MCF 10A (cell line): ENCODE results near the gene SORCS1. TPM values are rescaled to one million over a fixed set of nuclear protein-coding genes. Genes with fewer than 3 reads are reported as not detected.

Source experiments
- BruUV-seq: library from RNA; stranded (reverse); fragments of 400-500 nt; replicated peaks from 2 replicates; lab custom pipeline; 2021; lab: Mats Ljungman, UMichigan
- CTCF ChIA-PET: fragments of 300-600 bp; sonication (Branson Sonifier 250); formaldehyde crosslinking; extraction: SDS; loops from one replicate; lab custom pipeline; 2021; ENCODE audit warnings: antibody characterized with exemption, inconsistent platforms; lab: Yijun Ruan, JAX
- POLR2A ChIA-PET: fragments of 300-600, 350-650 bp; sonication (Branson Sonifier 250); formaldehyde crosslinking; extraction: SDS; loops from one replicate; lab custom pipeline; 2020; ENCODE audit warnings: antibody characterized with exemption, inconsistent platforms; lab: Yijun Ruan, JAX
- DNase-seq: peaks from one replicate; pipeline ENCODE4 v3.0.0-alpha.2; 2018; ENCODE audit not compliant: unreplicated experiment
- H3K27ac Mint-ChIP-seq: one replicate; pipeline ENCODE4 v1.8.0; 2022; ENCODE audit warnings: mild to moderate bottlenecking, low read depth, mixed read lengths; ENCODE audit not compliant: unreplicated experiment
- H3K27me3 Mint-ChIP-seq: one replicate; pipeline ENCODE4 v1.8.0; 2022; ENCODE audit warnings: mixed read lengths; ENCODE audit not compliant: insufficient read depth, unreplicated experiment
- H3K36me3 Mint-ChIP-seq: one replicate; pipeline ENCODE4 v1.8.0; 2022; ENCODE audit warnings: mild to moderate bottlenecking, moderate library complexity, mixed read lengths; ENCODE audit not compliant: insufficient read depth, unreplicated experiment
- H3K4me1 Mint-ChIP-seq: one replicate; pipeline ENCODE4 v1.8.0; 2022; ENCODE audit warnings: mixed read lengths; ENCODE audit not compliant: insufficient read depth, unreplicated experiment
- H3K4me3 Mint-ChIP-seq: one replicate; pipeline ENCODE4 v1.8.0; 2022; ENCODE audit warnings: mild to moderate bottlenecking, moderate library complexity, mixed read lengths; ENCODE audit not compliant: unreplicated experiment
- H3K9me3 Mint-ChIP-seq: one replicate; pipeline ENCODE4 v1.8.0; 2022; ENCODE audit warnings: mixed read lengths; ENCODE audit not compliant: unreplicated experiment
- CTCF ChIP-seq: fragments of 200-600 bp; IDR thresholded peaks from one replicate; pipeline ENCODE4 v1.8.0; 2022; ENCODE audit warnings: antibody characterized with exemption, mild to moderate bottlenecking; ENCODE audit not compliant: unreplicated experiment
- intact Hi-C: fragments of 100-400 bp; cut with micrococcal nuclease; formaldehyde crosslinking; loops from 2 replicates; pipeline ENCODE4 v1.14.1; 2022
- total RNA-seq: library from RNA; stranded (reverse); gene quantifications from 2 replicates; pipeline ENCODE4 v1.2.3, GENCODE V29; 2022

Gene SORCS1
- total RNA-seq, 1 experiment from 2014 or later: 0.54 TPM

DNA sequence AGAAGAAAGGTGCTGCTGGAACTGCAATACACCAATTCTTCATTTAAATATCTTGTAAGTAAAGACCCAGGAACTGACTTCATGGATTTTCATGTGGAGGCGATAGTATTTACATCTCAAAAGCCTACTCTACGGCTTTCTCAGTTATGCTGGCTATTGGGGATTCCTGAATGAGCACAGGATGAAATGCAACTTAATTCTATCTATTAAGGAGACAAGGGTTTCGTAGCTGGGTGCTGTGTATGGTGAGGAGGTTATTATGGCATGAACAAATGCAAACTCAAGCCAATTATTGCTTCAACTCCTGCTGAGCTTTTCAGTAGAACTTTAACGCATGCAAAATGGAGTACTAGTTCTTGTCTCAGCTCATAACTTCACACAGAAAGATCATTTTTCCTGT is 251.2 kb downstream of the SORCS1 start:
- POLR2A ChIA-PET: no interaction called here
- TF ChIP-seq CTCF: no peak
- intact Hi-C loops: no loop called here
- no peak overlapping the region for H3K27ac Mint-ChIP-seq
- H3K4me1 Mint-ChIP-seq: no peaks in the 10 kb centered on the region
- H3K27me3 Mint-ChIP-seq: no peaks in the 10 kb centered on the region
- no peaks in the 10 kb centered on the region for H3K36me3 Mint-ChIP-seq
- H3K4me3 Mint-ChIP-seq: no peak overlapping the region
- no peak for DNase-seq
- CTCF ChIA-PET: interaction anchor here (0.6 to 1.6 kb wide), 2 partner anchors 12 to 447 kb away, joined by 3 to 4 read pairs; no protein-coding TSS in a partner anchor
- no peaks in the 10 kb centered on the region for H3K9me3 Mint-ChIP-seq
- BruUV-seq: no TSS peak

GRCh38 chr10:106911096-106911495 is 253.4 kb downstream of the SORCS1 start:
- ChIA-PET POLR2A (no interaction called here), CTCF (no interaction called here)
- H3K4me3 Mint-ChIP-seq: no peak overlapping the region
- no peaks in the 10 kb centered on the region for H3K9me3 Mint-ChIP-seq
- no peaks in the 10 kb centered on the region for H3K36me3 Mint-ChIP-seq
- no peak for TF ChIP-seq CTCF
- intact Hi-C loops: no loop called here
- H3K27ac Mint-ChIP-seq: no peak overlapping the region
- H3K27me3 Mint-ChIP-seq: no peaks in the 10 kb centered on the region
- DNase-seq: no peak
- H3K4me1 Mint-ChIP-seq: no peaks in the 10 kb centered on the region
- BruUV-seq: no TSS peak

DNA sequence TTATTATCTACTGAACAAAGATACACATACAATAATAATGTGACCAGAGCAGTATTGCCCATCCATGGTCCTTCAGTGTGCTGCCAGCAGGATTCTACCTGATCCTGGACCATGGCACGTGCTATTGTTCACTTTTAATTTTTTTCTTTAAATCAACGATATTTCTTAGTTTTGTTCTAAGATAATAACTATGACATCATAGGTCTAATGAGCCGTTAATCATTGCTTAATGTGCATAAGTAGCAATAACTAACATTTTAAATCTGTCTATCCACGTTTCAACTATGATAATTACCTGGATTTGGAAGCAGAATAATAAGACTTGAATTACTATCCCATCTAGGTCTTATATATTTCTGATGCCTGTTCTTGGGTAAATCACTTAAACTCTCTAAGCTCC is 253.8 kb downstream of the SORCS1 start:
- TF ChIP-seq CTCF: no peak
- intact Hi-C loops: no loop called here
- H3K9me3 Mint-ChIP-seq: no peaks in the 10 kb centered on the region
- no peaks in the 10 kb centered on the region for H3K27me3 Mint-ChIP-seq
- no peaks in the 10 kb centered on the region for H3K36me3 Mint-ChIP-seq
- BruUV-seq: no TSS peak
- POLR2A ChIA-PET: no interaction called here
- CTCF ChIA-PET: no interaction called here
- no peaks in the 10 kb centered on the region for H3K4me1 Mint-ChIP-seq
- H3K4me3 Mint-ChIP-seq: no peak overlapping the region
- H3K27ac Mint-ChIP-seq: no peak overlapping the region
- DNase-seq: no peak

- H3K36me3 Mint-ChIP-seq: no peaks in the 10 kb centered on the region
- no peak for DNase-seq
- no peaks in the 10 kb centered on the region for H3K4me1 Mint-ChIP-seq
- no peak overlapping the region for H3K27ac Mint-ChIP-seq
- ChIA-PET CTCF (interaction anchor here (0.6 to 0.9 kb wide), 3 partner anchors 9 to 1810 kb away, joined by 3 read pairs; no protein-coding TSS in a partner anchor), POLR2A (no interaction called here)
- intact Hi-C loops: no loop called here
- H3K27me3 Mint-ChIP-seq: no peaks in the 10 kb centered on the region
- no peak overlapping the region for H3K4me3 Mint-ChIP-seq
- TF ChIP-seq CTCF: no peak
- no TSS peak for BruUV-seq
- no peaks in the 10 kb centered on the region for H3K9me3 Mint-ChIP-seq
Observed at GRCh38 chr10:106908225-106908624, 256.3 kb downstream of the SORCS1 start.
